Islet precursor cell (in vitro differentiated cells): Measurements from ENCODE around the gene WHRN.
A peak's percentile ranks its signal among the peaks of the same experiment; 100 is the strongest.

Experiments used
- DNase-seq: peaks from one replicate; pipeline ENCODE4 v3.0.0-alpha.2; 2018

The WHRN gene

DNA sequence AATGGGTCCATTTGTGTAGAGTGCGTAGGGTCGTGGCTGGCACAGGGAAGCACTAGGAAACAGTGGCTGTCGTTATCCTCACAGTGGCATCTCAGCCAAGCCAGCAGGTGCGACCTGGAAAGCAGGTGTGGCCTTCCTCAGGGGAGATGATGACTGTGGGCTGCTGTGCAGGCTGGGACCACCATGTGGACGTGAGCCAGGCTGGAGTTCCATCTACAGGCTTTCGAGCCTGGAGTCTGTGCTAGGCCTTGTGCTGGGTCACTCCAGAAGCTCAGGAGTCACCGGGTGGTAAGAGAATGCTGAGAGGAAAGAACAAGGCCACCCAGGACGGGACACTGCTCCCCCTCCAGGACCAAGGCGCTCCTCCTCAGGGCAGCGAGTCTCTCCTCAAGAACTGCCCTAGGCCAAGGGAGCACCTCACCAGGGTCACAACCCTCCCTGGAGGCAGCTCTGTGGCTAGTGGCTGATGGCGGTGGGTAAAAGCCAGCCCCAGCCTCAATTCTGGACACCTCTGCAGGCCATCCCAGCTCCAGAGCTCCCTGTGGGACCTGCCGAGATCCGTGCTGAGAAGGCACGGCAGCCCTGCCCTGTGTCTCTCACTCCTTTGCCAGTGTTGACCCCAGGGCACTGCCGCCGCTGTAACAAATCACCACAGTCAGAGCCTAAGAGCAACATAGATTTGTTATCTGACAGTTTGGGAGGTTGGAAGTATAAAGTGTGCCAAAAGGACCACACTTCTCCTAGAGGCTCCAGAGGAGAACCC, 36.0 kb downstream of the WHRN start:
- DNase-seq = no peak

DNA sequence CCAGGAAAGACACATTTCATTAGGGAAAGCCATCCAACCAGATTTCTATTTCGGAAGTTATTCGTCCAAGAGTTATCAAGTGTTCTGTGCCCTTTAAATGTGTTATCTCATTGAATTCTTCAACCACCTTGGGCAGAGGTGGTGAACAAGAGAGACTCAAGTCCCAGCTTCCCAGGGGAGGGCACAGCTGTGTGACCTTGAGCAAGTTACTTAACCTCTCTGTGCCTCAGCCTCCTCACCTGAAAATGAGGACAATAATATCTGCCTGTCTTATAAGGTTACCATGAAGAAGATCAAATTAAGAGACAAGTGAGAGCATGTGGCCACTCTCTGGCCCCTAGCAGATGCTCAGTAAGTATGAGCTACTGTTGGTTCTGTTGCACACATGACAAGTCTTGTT, 37.4 kb downstream of the WHRN start:
- DNase-seq = no peak

DNA sequence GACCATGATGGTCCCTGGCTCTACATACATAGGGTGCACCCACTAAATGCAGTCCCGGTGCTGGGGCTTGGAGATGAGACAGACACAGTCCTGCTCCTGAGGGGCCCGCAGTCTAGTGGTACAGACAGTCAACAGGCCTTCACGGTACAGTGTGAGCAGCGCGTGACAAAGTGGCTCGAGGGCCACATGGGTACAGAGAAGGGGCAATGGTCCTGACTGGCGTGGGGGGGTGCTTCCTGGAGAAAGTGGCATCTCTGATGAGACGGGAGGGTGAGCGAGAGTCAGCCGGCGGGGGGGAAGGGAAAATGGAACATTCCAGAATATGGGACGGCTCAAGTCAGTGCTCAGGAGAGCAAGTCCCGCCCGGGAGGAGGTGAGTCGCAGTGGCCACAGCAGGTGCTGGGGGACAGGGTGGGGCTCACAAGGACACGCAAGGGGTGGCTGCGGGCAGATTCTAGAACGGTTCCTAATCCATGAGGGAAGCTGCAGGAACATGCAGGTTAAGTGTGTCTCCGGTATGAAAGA, 38.0 kb downstream of the WHRN start:
- peak; percentile 48 for DNase-seq

DNA sequence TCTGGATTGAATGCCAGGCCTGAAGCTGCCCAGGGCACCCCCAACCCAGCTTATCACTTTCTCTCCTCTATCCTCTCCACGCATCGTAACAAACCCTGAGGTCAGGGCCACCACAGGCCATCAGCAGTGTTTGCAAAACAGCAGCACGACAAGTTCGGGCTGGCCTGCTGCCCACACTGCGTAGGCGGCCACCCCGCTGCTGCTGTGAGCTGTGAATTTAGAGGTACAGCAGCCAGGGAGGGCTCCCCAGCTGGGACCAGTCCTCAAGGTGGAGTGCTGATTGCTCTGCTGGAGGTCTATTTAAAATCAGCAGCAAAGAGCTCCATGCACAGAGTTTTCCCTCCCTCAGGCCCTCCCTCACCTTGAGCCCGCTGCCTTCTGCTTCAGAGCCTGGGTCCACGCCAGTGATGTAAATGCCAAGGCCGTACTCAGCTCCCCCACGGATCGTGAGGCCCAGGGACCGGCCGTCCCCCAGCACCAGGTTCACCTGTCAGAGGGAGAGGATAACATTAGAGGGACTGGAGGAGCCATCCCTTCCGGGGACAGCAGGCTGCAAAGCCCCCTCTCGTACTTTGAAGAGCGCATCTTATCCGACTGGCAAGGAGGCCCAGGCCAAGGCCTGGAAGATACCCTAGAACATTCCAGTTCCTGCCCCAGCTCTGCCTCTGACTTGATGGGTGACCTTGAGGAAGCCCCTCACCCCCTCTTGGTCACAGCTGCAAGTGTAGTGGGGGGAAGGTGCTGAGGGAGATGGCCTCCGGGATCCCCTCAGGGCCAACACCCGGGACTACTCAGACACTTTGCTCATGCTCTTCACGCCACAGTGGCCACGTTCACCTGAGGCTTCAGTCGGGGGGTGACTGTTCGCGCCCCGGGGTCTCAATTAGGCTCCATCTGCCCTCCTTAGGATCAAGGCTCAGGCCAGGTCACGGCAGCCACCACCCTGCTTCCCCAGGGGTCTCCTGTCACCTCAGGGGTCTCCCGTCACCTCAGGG, 39.1 kb downstream of the WHRN start:
- DNase-seq = peak; percentile 42

DNA sequence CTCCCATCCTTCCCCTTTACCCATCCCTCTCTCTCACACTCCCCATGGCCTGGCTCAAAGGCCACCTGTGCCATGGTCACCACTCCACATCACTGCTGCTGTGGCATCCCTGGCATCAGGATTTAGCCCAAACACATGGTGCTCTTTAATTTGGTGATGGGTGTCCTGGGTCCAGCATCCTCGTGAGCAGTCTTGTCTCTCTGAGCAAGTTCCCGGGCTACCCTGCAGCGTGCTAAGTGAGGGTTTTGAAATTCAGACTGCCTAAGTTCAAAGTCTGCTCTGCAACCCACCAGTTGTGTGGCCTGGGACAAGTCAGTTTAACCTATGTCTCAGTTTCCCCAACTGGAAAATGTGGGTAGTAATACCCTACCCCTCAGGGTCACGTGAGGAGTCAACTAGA, 39.9 kb downstream of the WHRN start:
- no peak for DNase-seq

DNA sequence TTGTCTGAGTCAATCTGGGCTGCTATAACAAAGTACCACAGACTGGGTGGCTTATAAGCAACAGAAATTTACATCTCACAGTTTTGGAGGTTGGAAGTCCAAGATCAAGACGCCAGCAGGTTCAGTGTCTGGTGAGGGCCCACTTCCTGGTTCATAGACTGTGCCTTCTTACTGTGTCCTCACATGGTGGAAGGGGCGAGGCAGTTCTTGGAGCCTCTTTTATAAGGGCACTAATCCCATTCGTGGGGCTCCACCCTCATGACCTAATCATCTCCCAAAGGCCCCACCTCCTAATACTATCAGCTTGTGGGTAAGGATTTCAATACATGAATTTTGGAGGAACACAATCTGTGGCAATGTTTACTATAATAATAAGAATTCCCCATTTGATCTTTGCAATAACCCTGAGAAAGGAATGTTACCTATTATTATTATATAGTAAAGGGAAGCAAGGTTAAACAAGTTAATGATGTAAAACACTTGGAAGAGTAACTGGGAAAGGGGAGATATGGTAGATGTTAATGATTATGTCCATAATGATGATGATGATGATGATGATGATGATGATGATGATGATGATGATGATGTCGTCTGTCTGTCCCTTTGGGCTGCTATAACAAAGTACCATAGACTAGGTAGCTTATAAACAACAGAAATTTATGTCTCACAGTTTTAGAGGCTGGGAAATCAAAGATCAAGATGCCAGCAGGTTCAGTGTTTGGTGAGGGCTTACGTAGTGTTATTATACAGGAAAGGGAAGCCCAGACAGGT, 40.8 kb downstream of the WHRN start:
- DNase-seq = peak; percentile 22

DNA sequence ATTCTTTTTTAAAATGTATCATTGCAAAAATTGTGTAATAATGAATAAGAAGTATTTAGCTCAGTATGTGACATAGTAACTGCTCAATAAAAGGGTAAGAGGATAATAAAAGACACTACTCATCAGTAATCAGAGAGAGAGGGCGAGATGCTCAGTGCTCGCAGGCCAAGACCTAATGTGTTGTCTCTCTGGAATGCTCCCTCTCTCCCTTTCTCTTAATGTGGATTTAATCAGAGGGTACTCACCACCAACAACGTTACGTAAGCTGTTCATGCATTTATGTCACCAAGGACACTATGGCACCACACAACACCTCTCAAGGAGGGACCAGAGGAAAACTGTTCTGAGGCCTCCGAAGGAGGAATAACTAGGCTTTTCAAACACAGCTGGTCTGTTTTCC, 42.5 kb downstream of the WHRN start:
- peak; percentile 20 for DNase-seq

DNA sequence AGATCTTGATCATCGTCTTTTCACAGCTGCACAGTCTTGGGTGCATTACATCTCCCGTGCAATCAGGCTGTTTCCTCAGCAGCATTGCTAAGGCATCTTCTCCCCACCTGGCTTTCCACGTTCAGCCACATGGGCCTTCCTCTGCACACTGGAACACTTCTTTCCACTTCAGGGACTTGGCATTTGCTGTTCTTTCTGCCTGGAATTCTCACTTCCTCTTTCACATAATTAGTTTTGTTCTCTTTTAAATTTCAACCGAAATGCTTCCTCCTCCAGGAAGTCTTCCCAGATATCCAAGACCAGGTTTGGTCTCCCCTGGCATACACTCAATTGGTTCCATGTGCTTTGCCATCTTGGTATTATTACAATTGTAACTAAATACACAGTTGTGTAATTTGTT, 43.8 kb downstream of the WHRN start:
- DNase-seq = peak; percentile 9

DNA sequence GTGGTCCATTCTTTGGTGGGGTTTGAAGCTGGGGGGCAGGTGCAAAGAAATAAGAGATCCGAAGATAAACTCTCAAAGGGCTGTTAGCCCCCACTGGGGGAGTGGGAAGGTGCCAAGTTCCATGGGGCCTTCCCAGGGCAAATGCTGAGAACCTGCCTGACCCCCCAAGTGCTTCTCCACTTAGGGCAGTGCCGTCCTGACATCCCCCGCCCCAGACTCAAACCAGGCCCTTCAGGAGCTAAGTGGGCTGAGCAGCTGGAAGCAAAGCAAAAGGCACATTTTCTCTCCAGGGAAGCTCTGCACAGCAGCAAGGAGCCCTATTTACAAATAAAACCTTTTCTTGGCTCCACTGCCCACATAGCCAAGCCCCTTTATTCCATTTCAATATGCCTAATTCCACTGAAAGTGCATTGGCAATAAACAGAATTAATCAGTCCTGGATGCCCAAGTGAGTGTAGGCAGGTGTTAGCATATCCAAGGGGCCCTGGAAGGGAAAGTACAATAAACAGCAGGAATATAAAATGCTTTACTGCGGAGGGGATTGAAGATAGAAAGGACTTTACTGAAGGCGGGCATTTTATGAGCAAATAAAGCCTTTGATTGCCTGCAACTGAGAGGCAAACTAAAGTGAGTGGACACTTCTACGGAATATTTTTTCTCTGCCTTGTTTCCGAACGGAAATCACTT, 44.6 kb downstream of the WHRN start:
- DNase-seq = peak; percentile 19

DNA sequence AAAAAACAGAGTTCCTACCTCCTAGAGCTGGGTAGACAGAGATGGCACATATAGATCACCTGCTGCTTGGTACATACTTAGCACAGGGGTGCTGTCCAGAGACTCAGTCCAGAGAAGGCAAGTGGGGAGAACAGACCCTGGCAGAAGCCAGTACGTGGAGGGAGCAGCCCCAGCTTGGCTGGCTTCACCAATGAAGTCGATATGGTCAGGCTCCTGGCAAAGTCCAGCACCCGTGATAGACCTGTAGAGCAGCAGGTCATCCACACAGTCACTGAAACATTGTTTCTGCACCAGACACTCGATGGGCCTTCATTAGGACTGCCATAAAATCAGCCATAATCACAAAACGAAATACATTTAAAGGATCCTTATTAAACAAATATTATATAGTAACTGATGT, 45.8 kb downstream of the WHRN start:
- peak; percentile 35 for DNase-seq

DNA sequence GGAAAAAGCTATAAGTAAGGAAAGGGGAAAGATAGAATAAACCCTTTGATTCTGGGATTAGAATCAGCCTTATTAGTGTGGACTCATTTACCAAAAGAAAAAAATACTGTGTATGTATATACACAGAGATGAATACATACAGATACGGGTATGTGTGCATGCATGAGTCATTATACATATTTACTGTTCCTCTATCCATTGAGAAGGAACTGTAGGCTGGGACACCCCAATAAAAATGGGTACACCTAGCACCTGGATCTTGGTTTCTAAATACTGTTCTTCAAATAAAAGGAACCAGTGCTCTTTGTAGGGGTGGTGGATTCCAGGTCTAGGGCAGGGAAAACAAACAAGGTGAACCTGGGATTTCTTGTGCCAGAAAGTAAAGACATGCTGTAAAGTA, 48.3 kb downstream of the WHRN start:
- DNase-seq = peak; percentile 1

DNA sequence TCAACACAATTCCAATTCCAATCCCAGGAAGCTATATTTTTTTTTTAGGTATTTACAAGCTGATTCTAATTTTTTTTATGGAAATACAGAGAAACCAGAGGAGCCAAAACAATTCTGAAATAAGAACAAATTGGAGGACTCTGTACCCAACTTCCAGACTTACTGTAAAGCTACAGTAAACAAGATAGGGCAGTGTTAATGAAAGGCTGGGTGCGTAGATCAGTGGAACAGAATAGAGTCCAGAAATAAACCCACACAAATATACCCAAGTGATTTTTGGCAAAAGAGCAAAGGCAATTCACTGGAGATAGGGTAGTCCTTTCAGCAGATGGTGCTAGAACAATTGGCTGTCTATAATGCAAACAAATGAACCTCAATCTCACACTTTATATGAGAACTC, 50.6 kb downstream of the WHRN start:
- DNase-seq = no peak

DNA sequence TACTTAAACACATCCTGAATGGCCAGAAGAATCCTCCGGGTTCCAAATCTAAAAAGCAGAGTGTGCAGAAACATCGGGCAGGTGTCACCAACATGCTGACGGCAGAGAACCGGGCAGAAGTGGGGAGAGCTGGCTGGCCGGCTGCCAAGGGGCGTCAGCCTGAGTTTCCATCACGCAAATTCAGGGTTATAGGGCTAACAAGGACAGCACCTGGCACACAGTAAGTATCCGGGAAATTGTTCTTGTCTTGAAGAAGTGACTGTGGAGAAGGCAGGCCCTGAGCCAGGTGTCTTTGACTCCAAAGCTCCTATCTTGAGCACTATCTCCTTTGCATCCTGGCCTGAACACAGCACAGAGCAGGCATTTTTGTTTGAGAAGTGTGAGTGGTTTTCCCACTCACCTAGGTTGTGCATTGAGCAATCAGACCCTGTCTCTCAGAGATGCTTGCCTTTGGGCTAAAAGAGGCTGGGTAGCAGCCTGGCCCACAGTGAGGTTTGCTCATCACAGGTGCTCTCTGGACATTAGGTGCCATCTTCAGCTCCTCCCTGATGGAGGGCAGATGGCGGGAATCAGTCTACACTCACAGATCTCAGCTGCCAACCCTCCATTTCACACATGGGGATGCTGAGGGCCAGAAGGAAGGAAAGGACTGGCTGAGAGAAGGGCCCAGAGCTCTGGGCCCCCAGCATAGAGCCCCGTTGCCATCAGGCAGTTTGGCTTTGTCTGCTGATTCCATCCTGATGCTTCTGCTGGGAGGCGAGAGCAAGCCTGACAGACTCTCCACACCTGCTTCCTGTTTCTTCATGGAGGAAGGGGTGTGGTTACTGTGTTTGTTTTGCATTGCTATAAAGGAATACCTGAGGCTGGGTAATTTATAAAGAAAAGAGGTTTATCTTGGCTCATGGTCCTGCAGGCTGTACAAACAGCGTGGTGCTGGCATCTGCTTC, 52.8 kb downstream of the WHRN start:
- no peak for DNase-seq

DNA sequence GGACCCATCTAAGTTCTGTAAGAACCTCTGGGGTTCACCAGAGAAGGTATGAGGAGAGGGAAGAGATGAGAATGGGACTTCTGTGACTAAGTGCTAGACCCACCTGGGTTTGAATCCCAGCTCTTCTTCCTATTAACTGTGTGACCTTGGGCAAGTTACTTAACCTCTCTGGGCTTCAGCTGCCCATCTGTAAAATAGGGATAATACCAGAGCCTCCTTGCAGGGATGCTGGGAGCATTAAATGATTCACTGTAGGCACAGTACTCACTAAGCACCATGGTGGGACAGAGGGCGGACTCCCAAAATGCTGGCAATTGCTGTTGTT, 53.6 kb downstream of the WHRN start:
- DNase-seq = no peak

DNA sequence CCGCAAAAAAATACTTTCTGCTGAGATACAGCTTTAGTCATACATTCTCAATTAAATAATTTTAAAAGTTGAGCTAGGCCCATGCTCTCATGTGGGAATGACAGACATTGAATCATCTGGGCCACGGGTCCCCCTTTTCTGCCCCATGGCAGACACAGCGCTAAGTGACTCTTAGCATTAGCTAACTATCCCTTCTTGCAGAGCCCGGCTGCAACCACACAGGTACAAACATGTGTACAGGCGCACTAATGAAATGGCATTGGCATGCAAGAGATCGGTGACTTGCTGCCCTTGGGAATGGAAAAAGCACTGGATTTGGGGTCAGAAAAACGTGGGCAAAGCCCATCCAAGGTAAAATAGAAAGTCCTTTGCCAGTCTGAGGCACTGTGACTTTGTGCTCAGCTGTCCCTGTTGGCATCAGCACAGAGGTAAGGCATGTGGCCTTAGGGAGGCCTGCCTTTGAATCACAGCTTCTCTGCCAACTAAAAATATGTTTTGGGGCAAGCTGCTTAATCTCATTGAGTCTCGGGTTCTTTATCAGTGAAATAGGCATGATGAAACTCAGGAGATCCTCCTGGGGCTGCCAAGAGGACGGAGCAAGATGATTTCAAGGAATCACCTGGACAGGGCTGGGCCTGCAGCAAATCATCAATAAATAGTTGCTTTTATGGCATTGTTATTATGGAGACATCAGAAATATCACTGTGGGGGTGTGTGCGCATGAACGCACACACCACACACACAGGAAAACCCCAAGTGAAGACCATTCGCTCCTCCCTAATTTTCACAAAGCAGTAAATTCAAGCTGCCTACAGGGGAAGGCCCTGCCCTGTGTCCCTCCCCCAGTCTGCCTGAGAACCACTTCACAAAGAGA, 54.2 kb downstream of the WHRN start:
- DNase-seq = no peak

DNA sequence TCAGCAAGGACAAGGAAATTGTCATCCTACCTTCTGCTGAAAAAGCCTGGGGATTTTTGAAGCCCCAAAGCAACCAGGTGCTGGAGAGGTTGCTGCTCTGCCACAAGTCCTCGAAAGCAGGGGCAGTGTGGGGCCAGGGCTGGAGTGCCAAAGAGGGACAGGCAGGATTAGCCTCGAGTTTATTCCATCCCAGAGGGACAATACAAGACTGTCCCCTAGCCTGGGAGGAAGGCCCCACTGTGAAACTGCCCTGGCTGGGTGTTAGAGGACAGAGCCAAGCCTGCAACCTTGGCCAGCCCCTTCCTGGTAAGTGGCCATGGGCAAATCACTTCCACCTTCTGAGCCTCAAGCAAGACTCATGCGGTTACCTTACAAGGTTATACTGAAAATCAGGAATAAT, 55.1 kb downstream of the WHRN start:
- DNase-seq = no peak

DNA sequence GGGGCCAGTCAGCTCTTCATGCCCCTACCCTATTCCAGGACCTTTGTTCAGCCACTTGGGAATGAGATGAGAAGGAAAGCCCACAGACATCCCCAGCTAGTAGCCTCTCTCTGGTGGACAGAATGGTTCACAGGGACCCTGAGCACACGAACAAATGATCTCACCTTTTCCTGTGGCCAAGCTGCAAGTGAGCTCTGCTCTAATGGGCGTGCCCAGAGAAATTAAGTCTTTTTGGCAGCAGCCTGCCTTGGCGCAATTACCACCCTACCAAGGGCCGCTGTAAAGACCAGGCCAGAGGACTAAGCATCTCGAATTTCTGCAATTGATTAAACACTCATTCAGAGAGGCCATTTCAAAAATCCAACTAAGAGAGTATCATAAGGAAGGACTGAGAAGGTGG, 56.0 kb downstream of the WHRN start:
- DNase-seq = no peak

DNA sequence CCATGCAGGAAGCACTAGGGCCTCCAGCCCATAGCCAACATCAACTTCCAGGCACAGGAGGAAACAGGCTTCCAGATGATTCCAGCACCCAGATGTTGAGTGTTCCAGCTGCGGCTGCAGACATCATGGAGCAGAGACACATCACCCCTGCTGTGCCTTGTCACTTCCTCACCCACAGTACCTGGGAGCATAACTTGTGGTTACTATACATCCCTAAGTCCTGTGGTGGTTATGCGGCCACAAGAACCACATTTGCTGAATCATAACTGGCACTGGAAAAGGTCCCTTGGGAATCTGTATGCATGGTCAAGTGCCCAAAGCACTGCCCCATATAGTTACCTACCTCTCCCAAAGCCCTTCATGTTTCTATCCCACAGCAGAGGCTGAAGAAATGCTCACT, 56.6 kb downstream of the WHRN start:
- no peak for DNase-seq

DNA sequence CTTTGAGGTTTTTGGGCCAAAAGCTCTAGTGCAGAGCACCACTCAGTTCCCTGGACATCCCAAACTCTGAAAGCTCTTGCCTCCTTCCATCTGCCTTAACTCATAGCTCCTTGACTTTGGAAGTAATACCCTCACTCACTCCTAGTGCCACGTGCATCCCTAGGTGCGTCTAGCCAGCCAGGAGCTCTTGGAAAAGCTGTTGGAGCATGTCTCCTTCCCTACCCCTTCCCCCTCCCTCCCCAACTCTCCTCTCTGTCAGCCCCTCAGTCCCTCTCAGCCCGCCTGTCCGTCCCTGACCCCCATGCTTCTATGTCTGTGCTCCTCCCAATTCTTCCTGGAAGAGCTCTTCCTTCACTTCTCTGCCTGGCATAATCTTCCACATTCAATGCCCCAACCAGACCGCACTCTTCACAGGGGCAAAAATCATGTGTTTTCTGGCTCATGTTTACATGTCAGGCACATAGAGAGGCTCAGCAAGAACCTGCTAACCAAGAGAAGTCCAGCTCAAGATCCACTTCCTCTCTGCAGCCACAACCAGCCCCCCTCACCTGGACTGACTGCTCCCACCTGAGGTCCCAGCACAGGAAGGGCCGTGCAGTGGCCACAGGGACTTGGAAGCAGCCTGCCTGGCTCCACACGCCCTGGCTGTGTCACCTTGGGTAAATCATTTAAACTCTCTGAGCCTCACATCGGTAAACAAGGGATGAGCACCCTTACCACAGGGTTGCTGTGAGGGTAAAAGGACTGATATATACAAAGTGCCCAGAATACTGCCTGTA, 58.4 kb downstream of the WHRN start:
- DNase-seq = no peak

DNA sequence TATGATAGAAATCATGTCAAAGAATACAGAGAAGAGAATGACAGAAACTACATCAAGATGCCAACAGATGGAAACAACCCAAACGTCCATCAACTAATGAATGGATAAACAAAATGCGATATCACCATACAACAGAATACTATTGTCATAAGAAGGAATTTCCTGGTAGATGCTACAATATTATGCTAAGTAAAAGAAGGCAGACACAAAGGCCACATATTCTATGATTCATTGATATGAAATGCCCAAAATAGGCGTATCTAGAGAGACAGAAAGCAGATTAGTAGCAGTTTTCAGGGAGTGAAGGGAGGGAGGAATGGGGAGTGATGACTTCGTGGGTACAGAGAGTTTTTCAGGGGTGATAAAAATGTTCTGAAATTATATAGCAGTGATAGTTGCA, 59.2 kb downstream of the WHRN start:
- no peak for DNase-seq
